ENCODE data around the gene SARS1.

SARS1 gene

DNA sequence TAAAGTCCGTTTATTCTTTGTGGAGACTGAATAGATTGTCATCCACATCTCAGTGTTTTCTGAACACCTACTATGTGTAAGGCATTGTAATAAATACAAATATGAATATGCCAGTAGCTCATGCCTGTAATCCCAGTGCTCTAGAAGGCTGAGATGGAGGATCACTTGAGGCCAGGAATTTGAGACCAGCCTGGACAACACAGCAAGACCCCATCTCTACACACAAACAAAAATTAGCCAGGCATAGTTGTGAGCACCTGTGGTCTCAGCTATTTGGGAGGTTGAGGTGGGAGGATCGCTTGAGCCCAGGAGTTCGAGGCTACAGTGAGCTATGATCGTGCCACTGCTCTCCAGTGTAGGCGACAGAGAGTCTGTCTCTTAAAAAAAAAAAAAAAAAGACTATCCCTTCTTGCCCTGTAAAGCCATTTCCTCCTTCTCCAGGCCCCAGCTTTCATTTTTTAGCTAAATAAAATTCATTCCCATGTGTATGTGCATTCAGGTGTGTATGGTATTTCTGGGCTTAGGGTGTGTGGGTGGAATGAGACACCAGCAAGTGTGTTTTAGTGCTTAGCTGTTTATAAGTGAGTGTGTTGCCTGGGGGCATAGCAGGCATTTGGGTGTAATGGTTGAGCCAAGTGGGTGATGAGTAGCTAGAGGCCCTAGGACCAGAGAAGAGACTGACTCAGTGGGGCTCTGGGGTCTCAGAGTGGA is 43.4 kb downstream of the SARS1 start:
- in situ Hi-C loops (cut with MboI; ENCODE audit: low pct_unique_long_range_greater_than_20kb, low sequenced_read_pairs, unreplicated experiment), result no loop called here
- no peak for DNase-seq (ENCODE audit: low spot score)
- TF ChIP-seq, protein P1, sequence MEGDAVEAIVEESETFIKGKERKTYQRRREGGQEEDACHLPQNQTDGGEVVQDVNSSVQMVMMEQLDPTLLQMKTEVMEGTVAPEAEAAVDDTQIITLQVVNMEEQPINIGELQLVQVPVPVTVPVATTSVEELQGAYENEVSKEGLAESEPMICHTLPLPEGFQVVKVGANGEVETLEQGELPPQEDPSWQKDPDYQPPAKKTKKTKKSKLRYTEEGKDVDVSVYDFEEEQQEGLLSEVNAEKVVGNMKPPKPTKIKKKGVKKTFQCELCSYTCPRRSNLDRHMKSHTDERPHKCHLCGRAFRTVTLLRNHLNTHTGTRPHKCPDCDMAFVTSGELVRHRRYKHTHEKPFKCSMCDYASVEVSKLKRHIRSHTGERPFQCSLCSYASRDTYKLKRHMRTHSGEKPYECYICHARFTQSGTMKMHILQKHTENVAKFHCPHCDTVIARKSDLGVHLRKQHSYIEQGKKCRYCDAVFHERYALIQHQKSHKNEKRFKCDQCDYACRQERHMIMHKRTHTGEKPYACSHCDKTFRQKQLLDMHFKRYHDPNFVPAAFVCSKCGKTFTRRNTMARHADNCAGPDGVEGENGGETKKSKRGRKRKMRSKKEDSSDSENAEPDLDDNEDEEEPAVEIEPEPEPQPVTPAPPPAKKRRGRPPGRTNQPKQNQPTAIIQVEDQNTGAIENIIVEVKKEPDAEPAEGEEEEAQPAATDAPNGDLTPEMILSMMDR (IDR thresholded peaks at IDR 0.05; ENCODE audit: extremely low read depth, insufficient read depth, missing control alignments), result no peak

DNA sequence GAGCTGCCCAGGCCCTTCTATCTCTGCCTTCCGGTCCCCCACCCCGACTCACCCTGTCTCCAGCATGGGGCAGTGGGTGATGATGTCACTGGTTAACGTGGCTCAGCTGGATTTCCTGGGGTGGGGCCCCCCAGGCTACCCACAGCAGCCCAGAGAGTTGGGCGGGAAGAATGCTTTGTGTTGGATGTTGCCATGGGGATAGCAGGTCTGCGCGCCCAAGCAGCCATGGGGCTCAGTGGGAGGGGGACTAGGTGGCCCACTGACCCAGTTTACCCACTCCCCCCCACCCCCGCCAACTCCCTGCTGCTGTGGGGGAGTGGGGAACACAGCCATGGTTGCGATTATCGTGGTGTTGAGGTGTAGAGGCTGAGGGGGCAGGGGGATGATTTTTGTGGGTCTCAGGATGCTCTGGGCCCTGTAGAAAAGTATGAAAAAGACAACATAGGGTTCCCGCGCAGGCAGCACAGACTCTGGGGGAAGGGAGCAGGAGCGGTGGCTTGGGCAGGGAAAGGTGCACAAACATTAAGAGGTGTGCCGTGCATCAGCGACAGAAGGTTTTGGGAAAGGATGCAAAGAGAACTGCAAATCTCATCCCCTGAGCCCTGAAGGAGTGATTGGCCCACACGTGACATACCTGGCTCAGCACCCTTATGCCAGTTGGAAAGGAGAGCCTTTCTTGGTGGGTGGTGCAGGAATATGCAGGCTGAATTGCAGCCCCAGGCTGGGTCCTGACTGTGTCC is 44.1 kb downstream of the SARS1 start:
- no peak for DNase-seq (ENCODE audit: low spot score)
- TF ChIP-seq, protein P1 (IDR thresholded peaks at IDR 0.05; ENCODE audit: extremely low read depth, insufficient read depth, missing control alignments), result no peak
- in situ Hi-C loops (cut with MboI; ENCODE audit: low pct_unique_long_range_greater_than_20kb, low sequenced_read_pairs, unreplicated experiment), result no loop called here

DNA sequence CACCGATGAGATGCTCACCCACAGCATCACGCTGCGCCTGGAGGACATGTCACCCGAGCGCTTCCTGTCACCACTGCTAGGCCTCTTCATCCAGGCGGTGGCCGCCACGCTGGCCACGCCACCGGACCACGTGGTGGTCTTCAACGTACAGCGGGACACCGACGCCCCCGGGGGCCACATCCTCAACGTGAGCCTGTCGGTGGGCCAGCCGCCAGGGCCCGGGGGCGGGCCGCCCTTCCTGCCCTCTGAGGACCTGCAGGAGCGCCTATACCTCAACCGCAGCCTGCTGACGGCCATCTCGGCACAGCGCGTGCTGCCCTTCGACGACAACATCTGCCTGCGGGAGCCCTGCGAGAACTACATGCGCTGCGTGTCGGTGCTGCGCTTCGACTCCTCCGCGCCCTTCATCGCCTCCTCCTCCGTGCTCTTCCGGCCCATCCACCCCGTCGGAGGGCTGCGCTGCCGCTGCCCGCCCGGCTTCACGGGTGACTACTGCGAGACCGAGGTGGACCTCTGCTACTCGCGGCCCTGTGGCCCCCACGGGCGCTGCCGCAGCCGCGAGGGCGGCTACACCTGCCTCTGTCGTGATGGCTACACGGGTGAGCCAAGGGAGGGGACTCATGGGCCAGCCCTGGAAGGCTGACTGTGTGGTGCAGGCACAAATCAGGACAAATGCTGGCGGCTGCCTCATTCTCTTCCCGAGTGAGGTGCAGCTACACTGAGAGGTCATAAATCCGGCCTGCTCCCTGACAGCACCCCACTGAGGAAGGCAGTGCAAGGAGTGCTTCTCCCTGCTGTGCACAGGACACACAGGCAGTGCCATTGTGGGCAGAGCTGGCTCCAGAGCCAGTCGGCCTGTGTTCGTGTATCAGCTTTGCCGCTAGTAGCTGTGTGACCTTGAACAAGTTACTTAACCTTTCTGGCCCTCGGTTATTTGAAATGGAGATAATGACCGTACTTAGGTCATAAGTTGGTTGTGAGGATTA is 45.1 kb downstream of the SARS1 start:
- TF ChIP-seq, protein P1 (IDR thresholded peaks at IDR 0.05; ENCODE audit: extremely low read depth, insufficient read depth, missing control alignments), result no peak
- no peak for DNase-seq (ENCODE audit: low spot score)
- in situ Hi-C loops (cut with MboI; ENCODE audit: low pct_unique_long_range_greater_than_20kb, low sequenced_read_pairs, unreplicated experiment), result no loop called here

DNA sequence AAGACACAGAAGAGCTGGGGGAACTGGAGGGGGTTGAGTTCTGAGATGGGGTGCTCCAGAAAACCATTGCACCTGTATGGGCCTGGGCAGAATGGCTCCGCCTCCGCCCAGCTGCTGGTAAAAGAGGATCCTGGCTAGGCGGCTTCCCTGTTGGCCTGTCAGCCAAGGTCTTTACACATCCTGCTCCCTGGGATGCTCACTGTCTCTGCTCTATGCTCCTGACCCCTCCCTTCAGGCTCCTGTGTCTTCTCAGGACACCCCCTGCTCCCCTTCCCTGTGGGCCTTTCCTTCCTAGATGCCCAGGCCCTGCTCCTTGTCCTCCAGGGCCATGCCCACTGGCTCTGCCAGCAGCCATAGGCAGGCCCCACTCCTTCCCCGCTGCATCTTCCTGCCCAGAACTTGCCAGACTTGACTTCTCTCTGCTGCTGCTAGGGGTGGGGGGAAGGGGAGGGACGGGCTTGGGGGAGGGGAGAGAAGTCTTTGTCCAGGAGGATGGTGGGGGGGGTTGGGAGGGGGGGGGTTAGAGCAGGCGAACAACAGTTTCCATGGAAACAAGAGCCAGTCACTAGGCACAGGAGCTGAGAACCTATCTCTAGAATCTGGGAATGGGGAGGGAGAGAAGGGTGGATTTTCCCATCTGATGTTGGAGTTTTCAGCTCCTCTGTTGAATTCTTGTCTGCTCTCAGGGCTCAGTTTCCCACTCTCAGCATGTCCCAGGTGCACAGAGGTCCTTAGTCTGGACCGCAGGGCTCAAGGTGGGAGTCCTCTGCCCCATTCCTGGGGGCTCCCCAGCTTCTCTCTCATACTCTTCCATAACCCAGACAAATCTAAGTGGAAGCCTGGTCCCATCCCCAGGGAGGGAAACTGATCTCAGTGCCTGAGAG is 46.2 kb downstream of the SARS1 start:
- TF ChIP-seq, protein P1 (IDR thresholded peaks at IDR 0.05; ENCODE audit: extremely low read depth, insufficient read depth, missing control alignments), result no peak
- no peak for DNase-seq (ENCODE audit: low spot score)
- in situ Hi-C loops (cut with MboI; ENCODE audit: low pct_unique_long_range_greater_than_20kb, low sequenced_read_pairs, unreplicated experiment), result loop anchor here (10.0 kb wide), 1 partner anchor 275 kb away; the partner anchor contains the start of gene GPR61

DNA sequence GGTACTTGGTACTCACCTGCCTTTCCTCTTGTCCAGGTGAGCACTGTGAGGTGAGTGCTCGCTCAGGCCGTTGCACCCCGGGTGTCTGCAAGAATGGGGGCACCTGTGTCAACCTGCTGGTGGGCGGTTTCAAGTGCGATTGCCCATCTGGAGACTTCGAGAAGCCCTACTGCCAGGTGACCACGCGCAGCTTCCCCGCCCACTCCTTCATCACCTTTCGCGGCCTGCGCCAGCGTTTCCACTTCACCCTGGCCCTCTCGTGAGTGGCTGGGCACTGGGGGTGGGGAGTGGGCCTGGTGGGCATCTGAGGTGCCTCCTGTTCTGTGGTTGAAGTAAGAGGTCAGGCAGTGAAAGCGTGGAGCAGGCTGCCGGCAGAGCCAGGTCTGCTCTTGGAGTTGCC is 47.3 kb downstream of the SARS1 start:
- DNase-seq (ENCODE audit: low spot score), result no peak
- TF ChIP-seq, protein P1 (IDR thresholded peaks at IDR 0.05; ENCODE audit: extremely low read depth, insufficient read depth, missing control alignments), result no peak
- in situ Hi-C loops (cut with MboI; ENCODE audit: low pct_unique_long_range_greater_than_20kb, low sequenced_read_pairs, unreplicated experiment), result loop anchor here (10.0 kb wide), 1 partner anchor 274 kb away; the partner anchor contains the start of gene GPR61
